Osteocyte (in vitro differentiated cells): ENCODE results near the gene RGS7. TPM values are rescaled to one million over a fixed set of nuclear protein-coding genes. Genes with fewer than 3 reads are reported as not detected.

Source experiments
- DNase-seq: peaks from one replicate; pipeline ENCODE4 v3.0.0; 2021; ENCODE audit warnings: mixed read lengths; ENCODE audit not compliant: unreplicated experiment; ENCODE audit errors: extremely low spot score
- H3K27ac Mint-ChIP-seq: one replicate; pipeline ENCODE4 v1.8.0; 2021; ENCODE audit warnings: mild to moderate bottlenecking, mixed read lengths; ENCODE audit not compliant: unreplicated experiment
- H3K27me3 Mint-ChIP-seq: one replicate; pipeline ENCODE4 v1.8.0; 2021; ENCODE audit warnings: mixed read lengths; ENCODE audit not compliant: unreplicated experiment
- H3K36me3 Mint-ChIP-seq: one replicate; pipeline ENCODE4 v1.8.0; 2021; ENCODE audit warnings: mixed read lengths; ENCODE audit not compliant: unreplicated experiment
- H3K4me1 Mint-ChIP-seq: one replicate; pipeline ENCODE4 v1.8.0; 2021; ENCODE audit warnings: mixed read lengths; ENCODE audit not compliant: unreplicated experiment
- H3K4me3 Mint-ChIP-seq: one replicate; pipeline ENCODE4 v1.8.0; 2021; ENCODE audit warnings: mild to moderate bottlenecking, moderate library complexity, mixed read lengths; ENCODE audit not compliant: unreplicated experiment
- H3K9me3 Mint-ChIP-seq: one replicate; pipeline ENCODE4 v1.8.0; 2021; ENCODE audit warnings: mixed read lengths; ENCODE audit not compliant: unreplicated experiment
- CTCF ChIP-seq: fragments of 200-600 bp; sonication (generic); IDR thresholded peaks from 2 replicates; pipeline ENCODE4 v1.5.0; 2021; ENCODE audit warnings: antibody characterized with exemption, mild to moderate bottlenecking, moderate library complexity
- total RNA-seq: library from RNA; stranded (reverse); gene quantifications from 2 replicates; pipeline ENCODE4 v1.2.1, GENCODE V29; 2021

RGS7 gene
- total RNA-seq, 1 donor from 2014 or later = 10.9 TPM

- H3K36me3 Mint-ChIP-seq = peaks cover 5% of the 10 kb centered on the region
- H3K27ac Mint-ChIP-seq = no peak overlapping the region
- no peak overlapping the region for H3K4me3 Mint-ChIP-seq
- no peak for TF ChIP-seq CTCF
- DNase-seq = no peak
- H3K27me3 Mint-ChIP-seq = no peaks in the 10 kb centered on the region
- no peaks in the 10 kb centered on the region for H3K9me3 Mint-ChIP-seq
- peaks cover 3% of the 10 kb centered on the region for H3K4me1 Mint-ChIP-seq
These were observed 580.8 kb downstream of the RGS7 start for GRCh38 chr1:240776237-240776636.

GRCh38 chr1:240772131-240772530, 584.9 kb downstream of the RGS7 start:
- DNase-seq = no peak
- H3K4me3 Mint-ChIP-seq = no peak overlapping the region
- H3K27me3 Mint-ChIP-seq = no peaks in the 10 kb centered on the region
- H3K27ac Mint-ChIP-seq = no peak overlapping the region
- peaks cover 24% of the 10 kb centered on the region for H3K4me1 Mint-ChIP-seq
- peaks cover 5% of the 10 kb centered on the region for H3K36me3 Mint-ChIP-seq
- TF ChIP-seq CTCF = no peak
- H3K9me3 Mint-ChIP-seq = no peaks in the 10 kb centered on the region

GRCh38 chr1:240771450-240771849, 585.6 kb downstream of the RGS7 start:
- H3K27me3 Mint-ChIP-seq = no peaks in the 10 kb centered on the region
- peaks cover 5% of the 10 kb centered on the region for H3K36me3 Mint-ChIP-seq
- DNase-seq = no peak
- H3K27ac Mint-ChIP-seq = peak overlapping the region; percentile 75
- H3K4me3 Mint-ChIP-seq = no peak overlapping the region
- no peak for TF ChIP-seq CTCF
- peaks cover 31% of the 10 kb centered on the region for H3K4me1 Mint-ChIP-seq
- H3K9me3 Mint-ChIP-seq = no peaks in the 10 kb centered on the region

DNA sequence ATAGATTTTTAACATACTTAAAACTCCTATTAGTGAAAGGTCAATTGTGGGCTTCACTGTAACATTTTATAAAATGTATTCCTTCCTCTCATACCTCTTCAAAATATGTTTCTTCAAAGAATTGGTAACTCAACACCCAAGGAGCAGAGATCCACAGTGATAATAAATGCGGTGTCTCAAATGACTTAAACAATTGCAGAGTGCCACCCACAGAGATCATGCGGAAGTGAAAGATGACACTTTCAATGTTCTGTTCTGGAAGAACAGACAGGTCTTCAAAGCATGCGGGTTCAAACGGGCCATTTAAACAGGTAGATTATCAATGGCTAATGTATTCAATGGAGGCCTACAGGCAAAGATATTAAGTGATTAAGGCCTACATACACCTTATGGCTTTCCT, 588.0 kb downstream of the RGS7 start:
- Mint-ChIP-seq H3K9me3 (peaks cover 9% of the 10 kb centered on the region), H3K36me3 (peaks cover 8% of the 10 kb centered on the region), H3K27me3 (no peaks in the 10 kb centered on the region), H3K27ac (no peak overlapping the region), H3K4me1 (peaks cover 42% of the 10 kb centered on the region), H3K4me3 (no peak overlapping the region)
- DNase-seq = no peak
- TF ChIP-seq CTCF = no peak

DNA sequence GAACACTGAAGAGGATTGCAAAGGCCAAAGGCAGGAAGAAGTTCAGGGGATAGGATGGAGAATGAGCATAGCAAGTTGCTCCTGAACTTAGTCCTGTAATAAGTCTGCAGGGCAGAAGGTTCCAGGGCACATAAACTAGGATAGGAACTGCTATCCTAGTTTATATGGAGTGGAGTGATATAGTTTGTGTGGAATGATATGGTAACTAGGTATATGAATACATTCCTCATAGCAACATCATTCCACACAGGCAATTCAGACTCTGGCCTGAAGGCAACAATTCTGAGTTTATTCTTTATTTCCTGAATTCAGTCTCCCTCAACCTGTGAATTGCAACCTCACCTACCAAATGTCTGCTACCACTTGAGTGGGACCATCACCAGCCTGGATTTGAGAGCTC, 590.2 kb downstream of the RGS7 start:
- no peak for DNase-seq
- H3K4me1 Mint-ChIP-seq = peaks cover 39% of the 10 kb centered on the region
- H3K9me3 Mint-ChIP-seq = peaks cover 13% of the 10 kb centered on the region
- no peaks in the 10 kb centered on the region for H3K27me3 Mint-ChIP-seq
- no peak overlapping the region for H3K4me3 Mint-ChIP-seq
- peak overlapping the region; percentile 69 for H3K27ac Mint-ChIP-seq
- no peak for TF ChIP-seq CTCF
- peaks cover 6% of the 10 kb centered on the region for H3K36me3 Mint-ChIP-seq
